Stimulated activated CD4-positive, alpha-beta T cell treated with anti-CD3 and anti-CD28 coated beads, Interleukin-4, amount 100 ng/mL, for 48 hours (primary cell): ENCODE results near the gene STRIP1.
A peak's percentile ranks its signal among the peaks of the same experiment; 100 is the strongest.
"Not testable (repeated sequence)": the region's sequence is repeated elsewhere in the genome, so short reads cannot be mapped to it uniquely, and the experiment has no call there.

Experiments used
- DNase-seq, 2 donors: peaks; one replicate each; pipeline ENCODE4 v3.0.0-alpha.2; 2020; ENCODE audit warnings: low read depth in 2 of 2

STRIP1 gene

GRCh38 chr1:110069404-110070281, 35.2 kb downstream of the STRIP1 start:
- no peak for DNase-seq

- DNase-seq = no peak
Observed at GRCh38 chr1:110070282-110070669, 35.9 kb downstream of the STRIP1 start.

GRCh38 chr1:110070671-110071242, 36.3 kb downstream of the STRIP1 start, which contains the start of gene ALX3:
TSS of gene ALX3 (minus strand) at chr1:110070672. CDS start at chr1:110070612, 60 bp downstream.
- DNase-seq = no peak

- no peak for DNase-seq
Observed at GRCh38 chr1:110074166-110074565, 39.7 kb downstream of the STRIP1 start.

GRCh38 chr1:110076789-110077500, 42.5 kb downstream of the STRIP1 start:
- DNase-seq = no peak

GRCh38 chr1:110079995-110080394, 45.6 kb downstream of the STRIP1 start:
- DNase-seq = not testable (repeated sequence)

GRCh38 chr1:110081061-110081460, 46.6 kb downstream of the STRIP1 start:
- no peak for DNase-seq

GRCh38 chr1:110082477-110082876, 48.1 kb downstream of the STRIP1 start:
- DNase-seq = no peak

GRCh38 chr1:110083061-110083865, 48.8 kb downstream of the STRIP1 start:
- DNase-seq = no peak

GRCh38 chr1:110083866-110084226, 49.4 kb downstream of the STRIP1 start:
- no peak for DNase-seq

- DNase-seq = no peak
Observed at GRCh38 chr1:110084227-110085078, 50.0 kb downstream of the STRIP1 start.

- no peak for DNase-seq
Observed at GRCh38 chr1:110085671-110086070, 51.2 kb downstream of the STRIP1 start.

- DNase-seq = no peak
Observed at GRCh38 chr1:110086961-110087360, 52.5 kb downstream of the STRIP1 start.

GRCh38 chr1:110087812-110088738, 53.7 kb downstream of the STRIP1 start:
- peak in 1 of 2 donors; percentile 43 for DNase-seq

GRCh38 chr1:110088739-110089316, 54.4 kb downstream of the STRIP1 start:
- no peak for DNase-seq

GRCh38 chr1:110089561-110090275, 55.3 kb downstream of the STRIP1 start:
- no peak for DNase-seq

- DNase-seq = no peak
Observed at GRCh38 chr1:110091381-110091780, 57.0 kb downstream of the STRIP1 start.

- no peak for DNase-seq
Observed at GRCh38 chr1:110091791-110092190, 57.4 kb downstream of the STRIP1 start.

GRCh38 chr1:110092991-110093390, 58.6 kb downstream of the STRIP1 start:
- no peak for DNase-seq
